Measurements from ENCODE around the gene SAMD14. TPM values are rescaled to one million over a fixed set of nuclear protein-coding genes. Genes with fewer than 3 reads are reported as not detected.

The SAMD14 gene
- total and polyA plus RNA-seq, 4 donors, result 3.3 to 6.2 (median 4.2) TPM

DNA sequence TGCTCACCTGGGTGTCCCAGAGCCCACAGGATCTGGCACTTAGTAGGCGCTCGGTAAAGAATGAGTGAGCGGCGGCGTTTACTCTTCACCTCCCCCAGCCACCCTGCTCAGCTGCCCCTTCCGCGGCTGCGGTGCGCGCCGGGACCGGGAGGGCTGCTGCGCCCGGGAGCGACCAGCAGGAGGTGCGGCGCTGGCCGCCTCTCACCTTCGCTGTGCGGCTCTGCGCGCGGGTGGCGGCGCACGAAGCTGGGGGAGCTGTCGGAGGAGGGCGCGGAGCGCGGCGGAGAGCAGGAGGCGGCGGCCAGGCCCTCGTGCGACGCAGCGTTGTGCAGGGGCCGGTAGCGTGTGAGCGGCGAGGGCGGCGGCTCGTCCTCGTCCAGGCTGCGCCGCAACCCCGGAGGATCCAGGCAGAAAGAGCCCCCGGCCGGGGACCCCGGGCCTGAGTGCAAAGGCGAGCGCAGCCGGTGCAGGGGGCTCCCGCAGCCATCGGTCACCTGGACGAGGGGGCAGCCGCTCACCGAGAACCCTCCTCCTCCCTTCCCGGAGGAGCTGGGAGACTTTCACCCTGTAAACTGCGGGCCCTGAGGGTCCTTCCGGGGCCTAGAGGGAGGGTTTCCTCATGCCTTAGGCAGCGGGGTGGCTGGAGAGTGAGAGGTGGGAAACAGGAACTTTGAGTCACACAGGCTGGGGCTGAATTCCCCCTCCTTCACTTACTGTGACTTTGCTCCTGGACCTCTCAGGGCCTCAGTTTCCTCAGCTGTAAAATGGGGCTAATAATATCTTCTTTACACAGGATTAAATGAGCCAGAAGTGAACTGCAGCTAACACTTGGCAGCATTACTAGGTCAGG lies 12.5 kb downstream of the SAMD14 start:
- 12 to 21% methylated on average over 63 to 64 of the region's 64 CpGs for WGBS, 2 donors
- H3K4me1 ChIP-seq (ENCODE audit: control insufficient read depth in 5 of 5, insufficient read depth in 5 of 5, low read length in 5 of 5), result peaks cover 0 to 7% (median under 1%) of the 10 kb centered on the region in 5 donors
- no peak overlapping the region for H3K9ac ChIP-seq (ENCODE audit: insufficient read depth in 1 of 2, low read length in 2 of 2)
- ATAC-seq (ENCODE audit: insufficient read depth, low FRiP score), result peak; percentile 77
- no peaks in the 10 kb centered on the region for H3K27me3 ChIP-seq (ENCODE audit: control insufficient read depth in 3 of 3, insufficient read depth in 3 of 3, low read length in 2 of 3)
- H3K27ac ChIP-seq (ENCODE audit: low read depth in 1 of 2, low read length in 1 of 2), result no peak overlapping the region
- peaks cover 0 to 2% (median 0%) of the 10 kb centered on the region in 4 donors for H3K36me3 ChIP-seq (ENCODE audit: control insufficient read depth in 4 of 4, insufficient read depth in 4 of 4, low read length in 4 of 4)
- H3K9me3 ChIP-seq (ENCODE audit: control insufficient read depth in 4 of 4, insufficient read depth in 3 of 4, low read length in 3 of 4), result no peaks in the 10 kb centered on the region
- TF ChIP-seq, protein P1, sequence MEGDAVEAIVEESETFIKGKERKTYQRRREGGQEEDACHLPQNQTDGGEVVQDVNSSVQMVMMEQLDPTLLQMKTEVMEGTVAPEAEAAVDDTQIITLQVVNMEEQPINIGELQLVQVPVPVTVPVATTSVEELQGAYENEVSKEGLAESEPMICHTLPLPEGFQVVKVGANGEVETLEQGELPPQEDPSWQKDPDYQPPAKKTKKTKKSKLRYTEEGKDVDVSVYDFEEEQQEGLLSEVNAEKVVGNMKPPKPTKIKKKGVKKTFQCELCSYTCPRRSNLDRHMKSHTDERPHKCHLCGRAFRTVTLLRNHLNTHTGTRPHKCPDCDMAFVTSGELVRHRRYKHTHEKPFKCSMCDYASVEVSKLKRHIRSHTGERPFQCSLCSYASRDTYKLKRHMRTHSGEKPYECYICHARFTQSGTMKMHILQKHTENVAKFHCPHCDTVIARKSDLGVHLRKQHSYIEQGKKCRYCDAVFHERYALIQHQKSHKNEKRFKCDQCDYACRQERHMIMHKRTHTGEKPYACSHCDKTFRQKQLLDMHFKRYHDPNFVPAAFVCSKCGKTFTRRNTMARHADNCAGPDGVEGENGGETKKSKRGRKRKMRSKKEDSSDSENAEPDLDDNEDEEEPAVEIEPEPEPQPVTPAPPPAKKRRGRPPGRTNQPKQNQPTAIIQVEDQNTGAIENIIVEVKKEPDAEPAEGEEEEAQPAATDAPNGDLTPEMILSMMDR (IDR thresholded peaks at IDR 0.05; ENCODE audit: control extremely low read depth, extremely low read depth), result no peak
- DNase-seq, result peak; percentile 54 to 76 (median 70)
- no peak overlapping the region for H3K4me3 ChIP-seq

DNA sequence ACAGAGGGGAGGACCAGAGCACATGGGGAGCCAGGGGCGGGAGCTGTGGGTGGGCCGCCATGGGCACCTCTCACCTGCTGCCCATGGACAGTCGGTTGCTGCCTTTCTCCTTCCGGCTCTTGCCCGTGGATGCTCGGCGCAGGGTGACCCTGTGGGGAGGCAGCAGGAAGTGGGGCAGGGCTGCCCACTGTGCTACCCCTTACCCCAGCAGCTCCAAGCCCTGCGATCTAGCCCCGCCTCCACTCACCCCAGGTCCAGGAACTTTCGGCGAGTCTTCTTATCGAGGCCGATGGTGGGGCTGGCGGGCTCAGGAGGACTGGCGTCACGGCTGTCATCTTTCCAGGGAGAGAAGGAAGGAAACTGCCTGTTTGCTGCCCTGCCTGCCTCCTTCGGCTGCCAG lies 14.2 kb downstream of the SAMD14 start:
- H3K27ac ChIP-seq (ENCODE audit: low read depth in 1 of 2, low read length in 1 of 2), result no peak overlapping the region
- no peaks in the 10 kb centered on the region for H3K27me3 ChIP-seq (ENCODE audit: control insufficient read depth in 3 of 3, insufficient read depth in 3 of 3, low read length in 2 of 3)
- H3K36me3 ChIP-seq (ENCODE audit: control insufficient read depth in 4 of 4, insufficient read depth in 4 of 4, low read length in 4 of 4), result peaks cover 0 to 5% (median 1%) of the 10 kb centered on the region in 4 donors
- H3K4me3 ChIP-seq, result no peak overlapping the region
- no peaks in the 10 kb centered on the region for H3K9me3 ChIP-seq (ENCODE audit: control insufficient read depth in 4 of 4, insufficient read depth in 3 of 4, low read length in 3 of 4)
- peaks cover 0 to 14% (median 4%) of the 10 kb centered on the region in 5 donors for H3K4me1 ChIP-seq (ENCODE audit: control insufficient read depth in 5 of 5, insufficient read depth in 5 of 5, low read length in 5 of 5)
- H3K9ac ChIP-seq (ENCODE audit: insufficient read depth in 1 of 2, low read length in 2 of 2), result no peak overlapping the region
- no peak for DNase-seq
- ATAC-seq (ENCODE audit: insufficient read depth, low FRiP score), result no peak
- WGBS, 2 donors, result 44 to 49% methylated on average over 17 of the region's 17 CpGs
- TF ChIP-seq, protein P1 (IDR thresholded peaks at IDR 0.05; ENCODE audit: control extremely low read depth, extremely low read depth), result no peak

DNA sequence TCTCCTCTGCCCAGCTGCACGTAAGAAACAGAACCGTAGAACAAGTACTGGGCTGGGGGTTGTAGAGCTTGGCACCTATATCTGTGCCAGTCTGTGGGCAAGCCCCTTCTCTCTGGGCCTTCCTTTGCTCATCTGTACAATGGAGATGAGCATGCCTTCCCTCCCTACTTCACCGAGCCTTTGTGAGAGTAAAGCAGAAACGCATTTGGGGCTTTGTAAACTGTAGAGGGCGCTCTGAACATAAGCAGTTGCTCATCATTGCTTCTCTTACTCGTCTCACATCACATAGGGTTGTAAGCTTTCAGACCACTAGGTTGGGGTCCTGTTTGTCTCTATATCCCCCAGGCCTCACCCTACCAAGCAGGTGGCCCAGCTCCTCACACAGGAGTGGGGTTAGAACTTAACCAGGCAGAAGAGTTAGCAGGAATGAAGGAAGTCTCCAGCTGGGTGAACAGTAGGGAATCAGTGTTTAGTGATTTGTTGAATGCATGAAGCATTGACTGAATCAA lies 15.1 kb downstream of the SAMD14 start:
- TF ChIP-seq, protein P1 (IDR thresholded peaks at IDR 0.05; ENCODE audit: control extremely low read depth, extremely low read depth), result peak; percentile 51
- Histone ChIP-seq H3K4me3 (no peak overlapping the region), H3K9ac (ENCODE audit: insufficient read depth in 1 of 2, low read length in 2 of 2) (no peak overlapping the region), H3K9me3 (ENCODE audit: control insufficient read depth in 4 of 4, insufficient read depth in 3 of 4, low read length in 3 of 4) (no peaks in the 10 kb centered on the region), H3K27me3 (ENCODE audit: control insufficient read depth in 3 of 3, insufficient read depth in 3 of 3, low read length in 2 of 3) (no peaks in the 10 kb centered on the region), H3K4me1 (ENCODE audit: control insufficient read depth in 5 of 5, insufficient read depth in 5 of 5, low read length in 5 of 5) (peaks cover 0 to 14% (median 4%) of the 10 kb centered on the region in 5 donors), H3K36me3 (ENCODE audit: control insufficient read depth in 4 of 4, insufficient read depth in 4 of 4, low read length in 4 of 4) (peaks cover 0 to 10% (median 3%) of the 10 kb centered on the region in 4 donors), H3K27ac (ENCODE audit: low read depth in 1 of 2, low read length in 1 of 2) (peak overlapping the region in 1 of 2 donors; percentile 24)
- ATAC-seq (ENCODE audit: insufficient read depth, low FRiP score), result no peak
- WGBS, 2 donors, result 27 to 35% methylated on average over 6 of the region's 6 CpGs
- peak; percentile 36 to 71 (median 59) for DNase-seq

Measured in lung (tissue), 12 donors.